ENCODE data around the gene WNT2B. TPM values are rescaled to one million over a fixed set of nuclear protein-coding genes. Genes with fewer than 3 reads are reported as not detected.

WNT2B gene
- total RNA-seq, 1 donor from 2014 or later: 4.8 TPM

DNA sequence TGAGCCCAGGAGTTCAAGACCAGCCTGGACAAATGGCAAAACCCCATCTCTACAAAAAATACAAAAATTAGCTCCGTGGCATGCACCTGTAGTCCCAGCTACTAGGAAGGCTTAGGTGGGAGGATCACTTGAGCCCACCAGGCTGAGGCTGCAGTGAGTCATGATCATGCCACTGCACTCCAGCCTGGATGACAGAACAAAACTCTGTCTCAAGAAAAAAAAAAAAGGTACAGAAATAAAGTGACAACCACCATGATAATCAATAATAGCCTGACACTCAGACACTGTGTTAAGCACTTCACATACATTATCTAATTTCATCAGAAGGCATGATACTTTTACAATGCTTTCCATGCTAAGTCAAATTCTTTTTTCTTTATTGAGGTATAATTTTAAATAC lies 57.0 kb downstream of the WNT2B start:
- no peak for DNase-seq (ENCODE audit: low spot score)

DNA sequence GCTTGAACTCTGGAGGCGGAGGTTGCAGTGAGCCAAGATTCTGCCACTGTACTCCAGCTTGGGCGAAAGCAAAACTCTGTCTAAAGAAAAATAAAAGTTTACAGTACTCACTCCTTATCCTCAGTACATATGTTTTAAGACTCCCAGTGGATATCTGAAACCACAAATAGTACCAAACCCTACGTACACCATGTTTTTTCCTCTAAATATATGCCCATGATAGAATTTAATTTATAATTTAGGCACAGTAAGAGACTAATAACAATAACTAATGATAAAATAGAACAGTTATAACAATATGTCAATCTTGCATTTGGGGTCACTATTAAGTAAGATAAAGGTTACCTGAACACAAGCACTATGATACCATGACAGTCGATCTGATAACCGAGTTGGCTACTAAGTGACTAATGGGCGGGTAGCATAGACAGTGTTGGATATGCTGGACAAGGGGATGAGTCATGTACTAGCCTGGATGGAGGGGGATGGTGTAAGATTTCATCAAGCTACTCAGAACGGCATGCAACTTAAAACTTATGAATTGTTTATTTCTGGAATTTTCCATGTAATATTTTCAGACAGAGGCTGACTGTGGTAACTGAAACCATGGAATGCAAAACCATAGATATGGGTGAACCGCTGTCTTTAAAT lies 66.5 kb downstream of the WNT2B start:
- no peak for DNase-seq (ENCODE audit: low spot score)

DNA sequence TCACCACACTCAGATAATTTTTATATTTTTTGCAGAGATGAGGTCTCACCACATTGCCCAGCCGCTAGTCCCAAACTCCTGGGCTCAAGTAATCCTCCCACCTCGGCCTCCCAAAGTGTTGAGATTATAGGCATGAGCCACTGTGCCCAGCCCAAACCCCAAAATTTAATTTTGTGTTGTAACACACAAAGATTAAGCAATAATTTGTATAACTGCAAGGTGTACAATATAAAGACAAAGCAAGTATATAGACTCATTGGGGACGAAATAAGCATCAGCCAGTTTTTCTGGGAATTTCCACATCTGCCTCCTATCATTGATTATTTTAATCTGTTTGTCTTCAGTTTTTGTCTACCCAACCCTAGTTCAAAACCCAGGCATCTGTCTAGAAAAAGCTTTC lies 67.5 kb downstream of the WNT2B start:
- DNase-seq (ENCODE audit: low spot score): no peak

Other genes starting within 250 kb of the WNT2B start
- gene CTTNBP2NL, start 112.8 kb upstream of the WNT2B start, total RNA-seq (ENCODE audit: insufficient read depth, low replicate concordance): 27.4 TPM
- gene ST7L, start 110.2 kb downstream of the WNT2B start, total RNA-seq (ENCODE audit: insufficient read depth, low replicate concordance): 19.0 TPM
- gene CAPZA1, start 110.9 kb downstream of the WNT2B start, total RNA-seq (ENCODE audit: insufficient read depth, low replicate concordance): 156 TPM
- gene MOV10, start 165.7 kb downstream of the WNT2B start, total RNA-seq (ENCODE audit: insufficient read depth, low replicate concordance): 19.3 TPM
- 154 TPM for gene RHOC, start 198.2 kb downstream of the WNT2B start, total RNA-seq (ENCODE audit: insufficient read depth, low replicate concordance)
- not detected for gene PPM1J, start 206.4 kb downstream of the WNT2B start, total RNA-seq (ENCODE audit: insufficient read depth, low replicate concordance)